ENCODE data around the gene DNAH11. TPM values are rescaled to one million over a fixed set of nuclear protein-coding genes. Genes with fewer than 3 reads are reported as not detected.
"Not testable (repeated sequence)": the region's sequence is repeated elsewhere in the genome, so short reads cannot be mapped to it uniquely, and the experiment has no call there.

Gene DNAH11
- total and polyA plus RNA-seq, 2 of the 4 experiments (the other 2 are of a cell fraction), result not detected

DNA sequence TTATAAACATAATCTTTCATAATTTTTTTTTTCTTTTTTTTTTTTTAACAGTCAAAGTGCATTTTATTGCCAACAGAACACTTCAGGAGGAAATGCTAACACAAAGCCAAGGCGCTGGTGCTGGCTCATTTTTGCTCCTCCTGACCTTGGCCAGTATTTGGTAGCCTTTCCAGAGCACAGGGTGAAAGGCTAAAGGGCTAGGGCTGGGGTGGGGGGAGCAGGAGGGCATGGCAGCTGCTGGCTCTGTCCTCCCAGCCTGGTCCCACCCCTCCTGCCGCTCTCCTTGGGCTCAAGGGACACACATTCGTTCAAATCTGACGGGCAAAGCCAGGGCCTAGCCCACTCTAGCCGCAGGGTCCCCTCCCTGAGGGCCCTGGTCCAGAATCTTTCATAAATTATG is 148.3 kb downstream of the DNAH11 start:
- H3K14ac ChIP-seq (replicated peaks; ENCODE audit: low read depth, low read length); H2AK9ac ChIP-seq (replicated peaks; ENCODE audit: low read depth, low read length, poor library complexity); H3K4ac ChIP-seq (ENCODE audit: low read depth, low read length); H2BK120ac ChIP-seq (ENCODE audit: low read depth, low read length); H3K18ac ChIP-seq (ENCODE audit: low read depth, low read length); H3K9me3 ChIP-seq (ENCODE audit: control insufficient read depth, insufficient read depth, low read length); H4K91ac ChIP-seq (ENCODE audit: insufficient read depth, low read depth, low read length); H2BK20ac ChIP-seq (ENCODE audit: low read depth, low read length); H4K5ac ChIP-seq (ENCODE audit: low read depth, low read length); H3K4me3 ChIP-seq (ENCODE audit: insufficient read depth, low read depth, low read length); H3K56ac ChIP-seq (ENCODE audit: extremely low read depth, insufficient read depth, low read length); H4K8ac ChIP-seq (ENCODE audit: low read depth in 2 of 2, low read length in 2 of 2); H3K27me3 ChIP-seq (ENCODE audit: control insufficient read depth, insufficient read depth, low read length); H3K79me1 ChIP-seq (ENCODE audit: low read depth in 1 of 2, low read length in 2 of 2); in situ Hi-C loops (cut with MboI; ENCODE audit: low sequenced_read_pairs); H4K20me1 ChIP-seq (ENCODE audit: insufficient read depth, low read length); H2AFZ ChIP-seq (replicated peaks; ENCODE audit: low read length, poor library complexity); H3K4me1 ChIP-seq (ENCODE audit: control insufficient read depth, insufficient read depth, low read length); H3K4me2 ChIP-seq (ENCODE audit: low read depth, low read length); POLR2A ChIA-PET (ENCODE audit: unreplicated experiment); H2AK5ac ChIP-seq (ENCODE audit: low read depth, low read length); BruUV-seq (replicated peaks); H3K23ac ChIP-seq (ENCODE audit: low read depth, low read length); H3K27ac ChIP-seq (ENCODE audit: insufficient read depth, low read length); H3K9ac ChIP-seq (ENCODE audit: low read depth, low read length); DNase-seq; H2BK15ac ChIP-seq (ENCODE audit: low read depth, low read length); H2BK5ac ChIP-seq (ENCODE audit: low read depth, low read length, poor library complexity, severe bottlenecking); CTCF ChIA-PET; H3K36me3 ChIP-seq (ENCODE audit: control insufficient read depth, insufficient read depth, low read length); H3K9me1 ChIP-seq (ENCODE audit: insufficient read depth, low read length); dilution Hi-C loops (cut with HindIII; ENCODE audit: low sequenced_read_pairs, unreplicated experiment); ATAC-seq (ENCODE audit: low read depth); intact Hi-C loops (cut with micrococcal nuclease): not testable (repeated sequence)
- WGBS, 2 experiments (ENCODE audit: extremely low coverage in 2 of 2, insufficient read length in 1 of 2), result no CpG with 5 or more reads among the region's 5 CpGs

DNA sequence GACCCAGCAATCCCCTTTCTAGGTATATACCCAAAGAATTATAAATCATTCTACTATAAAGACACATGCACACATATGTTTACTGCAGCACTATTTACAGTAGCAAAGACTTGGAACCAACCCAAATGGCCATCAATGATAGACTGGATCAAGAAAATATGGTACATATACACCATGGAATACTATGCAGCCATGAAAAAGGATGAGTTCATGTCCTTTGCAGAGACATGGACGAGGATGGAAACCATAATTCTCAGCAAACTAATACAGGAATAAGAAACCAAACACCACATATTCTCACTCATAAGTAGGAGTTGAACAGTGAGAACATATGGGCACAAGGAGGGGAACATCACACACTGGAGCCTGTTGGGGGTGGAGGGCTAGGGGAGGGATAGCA is 157.7 kb downstream of the DNAH11 start:
- H3K27me3 ChIP-seq (ENCODE audit: control insufficient read depth, insufficient read depth, low read length); H4K20me1 ChIP-seq (ENCODE audit: insufficient read depth, low read length); H3K9me1 ChIP-seq (ENCODE audit: insufficient read depth, low read length); H3K56ac ChIP-seq (ENCODE audit: extremely low read depth, insufficient read depth, low read length); H2AK5ac ChIP-seq (ENCODE audit: low read depth, low read length); DNase-seq; H2BK20ac ChIP-seq (ENCODE audit: low read depth, low read length); BruUV-seq (replicated peaks); H3K4me3 ChIP-seq (ENCODE audit: insufficient read depth, low read depth, low read length); H3K4ac ChIP-seq (ENCODE audit: low read depth, low read length); H2AFZ ChIP-seq (replicated peaks; ENCODE audit: low read length, poor library complexity); dilution Hi-C loops (cut with HindIII; ENCODE audit: low sequenced_read_pairs, unreplicated experiment); H3K4me1 ChIP-seq (ENCODE audit: control insufficient read depth, insufficient read depth, low read length); H2AK9ac ChIP-seq (replicated peaks; ENCODE audit: low read depth, low read length, poor library complexity); H3K9me3 ChIP-seq (ENCODE audit: control insufficient read depth, insufficient read depth, low read length); H3K23ac ChIP-seq (ENCODE audit: low read depth, low read length); H3K14ac ChIP-seq (replicated peaks; ENCODE audit: low read depth, low read length); H3K18ac ChIP-seq (ENCODE audit: low read depth, low read length); H3K4me2 ChIP-seq (ENCODE audit: low read depth, low read length); H2BK15ac ChIP-seq (ENCODE audit: low read depth, low read length); H3K79me1 ChIP-seq (ENCODE audit: low read depth in 1 of 2, low read length in 2 of 2); H3K36me3 ChIP-seq (ENCODE audit: control insufficient read depth, insufficient read depth, low read length); H4K91ac ChIP-seq (ENCODE audit: insufficient read depth, low read depth, low read length); H2BK120ac ChIP-seq (ENCODE audit: low read depth, low read length); H3K27ac ChIP-seq (ENCODE audit: insufficient read depth, low read length); H2BK5ac ChIP-seq (ENCODE audit: low read depth, low read length, poor library complexity, severe bottlenecking); H3K9ac ChIP-seq (ENCODE audit: low read depth, low read length); H4K8ac ChIP-seq (ENCODE audit: low read depth in 2 of 2, low read length in 2 of 2); H4K5ac ChIP-seq (ENCODE audit: low read depth, low read length); intact Hi-C loops (cut with micrococcal nuclease); in situ Hi-C loops (cut with MboI; ENCODE audit: low sequenced_read_pairs); ATAC-seq (ENCODE audit: low read depth); POLR2A ChIA-PET (ENCODE audit: unreplicated experiment); CTCF ChIA-PET: not testable (repeated sequence)
- WGBS, 2 experiments (ENCODE audit: extremely low coverage in 2 of 2, insufficient read length in 1 of 2), result no CpG with 5 or more reads among the region's 1 CpG

All from IMR-90 (cell line).